Measurements from ENCODE around the gene FURIN.

GRCh38 chr15:90916461-90916860 is 48.1 kb downstream of the FURIN start:
- no peak for TF ChIP-seq ZNF70 (CRISPR knock-in tag; IDR thresholded peaks at IDR 0.05)
- no peak for TF ChIP-seq ZFP3 (CRISPR knock-in tag; IDR thresholded peaks at IDR 0.05)

All from SK-N-SH treated with all-trans-retinoic acid at 6 μM for 48 hours (cell line).